GM12864 (cell line): ENCODE results near the gene TPPP.
"Not testable (repeated sequence)": the region's sequence is repeated elsewhere in the genome, so short reads cannot be mapped to it uniquely, and the experiment has no call there.

Experiments used
- DNase-seq: peaks from one replicate; pipeline ENCODE4 v3.0.0-alpha.2; 2011; ENCODE audit warnings: low read depth
- H3K4me3 ChIP-seq: 2 replicates; pipeline ENCODE4 v1.5.1; 2011; ENCODE audit warnings: mild to moderate bottlenecking, low read depth, low read length, control low read depth
- CTCF ChIP-seq: IDR thresholded peaks from 2 replicates; pipeline ENCODE4 v1.5.1; 2011; ENCODE audit warnings: low read depth, mild to moderate bottlenecking, moderate library complexity, low read length, control low read depth, inconsistent platforms; ENCODE audit errors: missing control alignments

Gene TPPP

GRCh38 chr5:693271-694041, at the start of gene TPPP:
TPPP (minus strand) TSS chr5:693352; CDS start chr5:678060, 15,292 bp downstream.
- not testable (repeated sequence) for DNase-seq
- peak within 1 kb of the TSS; percentile 21 for H3K4me3 ChIP-seq

GRCh38 chr5:742276-742675, 49.1 kb upstream of the TPPP start:
- DNase-seq, H3K4me3 ChIP-seq: not testable (repeated sequence)

- DNase-seq, result not testable (repeated sequence)
Measured at GRCh38 chr5:734145-734544, 41.0 kb upstream of the TPPP start.

GRCh38 chr5:732754-733454, 39.8 kb upstream of the TPPP start:
- DNase-seq, H3K4me3 ChIP-seq: not testable (repeated sequence)

More at GRCh38 chr5:734145-734544, 41.0 kb upstream of the TPPP start:
- H3K4me3 ChIP-seq, result not testable (repeated sequence)

- not testable (repeated sequence) for H3K4me3 ChIP-seq, DNase-seq
Measured at GRCh38 chr5:729225-729624, 36.1 kb upstream of the TPPP start.

- DNase-seq, H3K4me3 ChIP-seq: not testable (repeated sequence)
Measured at GRCh38 chr5:727087-727486, 33.9 kb upstream of the TPPP start.

- not testable (repeated sequence) for DNase-seq, H3K4me3 ChIP-seq
Measured at GRCh38 chr5:723865-724264, 30.7 kb upstream of the TPPP start.

- not testable (repeated sequence) for DNase-seq, H3K4me3 ChIP-seq
Measured at GRCh38 chr5:723309-723708, 30.2 kb upstream of the TPPP start.

GRCh38 chr5:719379-719778, 26.2 kb upstream of the TPPP start:
- not testable (repeated sequence) for DNase-seq, H3K4me3 ChIP-seq

GRCh38 chr5:717143-717542, 24.0 kb upstream of the TPPP start:
- no peak overlapping the region for H3K4me3 ChIP-seq
- TF ChIP-seq CTCF, result no peak
- DNase-seq, result no peak

- H3K4me3 ChIP-seq, DNase-seq: not testable (repeated sequence)
Measured at GRCh38 chr5:716740-717139, 23.6 kb upstream of the TPPP start.

- H3K4me3 ChIP-seq, DNase-seq: not testable (repeated sequence)
Measured at GRCh38 chr5:715636-716035, 22.5 kb upstream of the TPPP start.

GRCh38 chr5:714215-715118, 21.3 kb upstream of the TPPP start:
- H3K4me3 ChIP-seq, DNase-seq: not testable (repeated sequence)

- not testable (repeated sequence) for H3K4me3 ChIP-seq, DNase-seq
Measured at GRCh38 chr5:713686-714085, 20.5 kb upstream of the TPPP start.

GRCh38 chr5:708848-709517, 15.8 kb upstream of the TPPP start:
- not testable (repeated sequence) for H3K4me3 ChIP-seq, DNase-seq

GRCh38 chr5:708374-708773, 15.2 kb upstream of the TPPP start:
- H3K4me3 ChIP-seq, DNase-seq: not testable (repeated sequence)

GRCh38 chr5:706127-706526, 13.0 kb upstream of the TPPP start:
- DNase-seq, H3K4me3 ChIP-seq: not testable (repeated sequence)
